Neural cell (in vitro differentiated cells): ENCODE data around the gene GSK3A.

Source experiments
- EP300 ChIP-seq: fragments of 450-650 bp; conservative IDR thresholded peaks from 2 replicates; pipeline ENCODE4 v1.6.1; 2014; ENCODE audit warnings: antibody characterized with exemption, mild to moderate bottlenecking, moderate library complexity; ENCODE audit not compliant: poor library complexity, severe bottlenecking
- EZH2 ChIP-seq: fragments of 200-600, 300-800 bp; shearing (Covaris generic), sonication (generic); IDR thresholded peaks from 2 replicates; pipeline ENCODE4 v1.6.1; 2014; ENCODE audit warnings: antibody characterized with exemption, low read length, borderline replicate concordance, mild to moderate bottlenecking; ENCODE audit not compliant: insufficient read depth, poor library complexity, severe bottlenecking
- POLR2AphosphoS5 ChIP-seq: IDR thresholded peaks from 2 replicates; pipeline ENCODE4 v1.6.1; 2012
- TAF1 ChIP-seq: IDR thresholded peaks from 2 replicates; pipeline ENCODE4 v1.6.1; 2012; ENCODE audit warnings: low read depth
- TF ChIP-seq, protein P1 (sequence below): fragments of 450-650 bp; IDR thresholded peaks from 2 replicates; pipeline ENCODE4 v1.5.1; 2014; ENCODE audit warnings: antibody characterized with exemption, mild to moderate bottlenecking, moderate library complexity; ENCODE audit not compliant: poor library complexity, severe bottlenecking
- TF ChIP-seq, protein P2 (sequence below): IDR thresholded peaks from 2 replicates; pipeline ENCODE4 v1.6.1; 2012; ENCODE audit warnings: borderline replicate concordance

DNA sequence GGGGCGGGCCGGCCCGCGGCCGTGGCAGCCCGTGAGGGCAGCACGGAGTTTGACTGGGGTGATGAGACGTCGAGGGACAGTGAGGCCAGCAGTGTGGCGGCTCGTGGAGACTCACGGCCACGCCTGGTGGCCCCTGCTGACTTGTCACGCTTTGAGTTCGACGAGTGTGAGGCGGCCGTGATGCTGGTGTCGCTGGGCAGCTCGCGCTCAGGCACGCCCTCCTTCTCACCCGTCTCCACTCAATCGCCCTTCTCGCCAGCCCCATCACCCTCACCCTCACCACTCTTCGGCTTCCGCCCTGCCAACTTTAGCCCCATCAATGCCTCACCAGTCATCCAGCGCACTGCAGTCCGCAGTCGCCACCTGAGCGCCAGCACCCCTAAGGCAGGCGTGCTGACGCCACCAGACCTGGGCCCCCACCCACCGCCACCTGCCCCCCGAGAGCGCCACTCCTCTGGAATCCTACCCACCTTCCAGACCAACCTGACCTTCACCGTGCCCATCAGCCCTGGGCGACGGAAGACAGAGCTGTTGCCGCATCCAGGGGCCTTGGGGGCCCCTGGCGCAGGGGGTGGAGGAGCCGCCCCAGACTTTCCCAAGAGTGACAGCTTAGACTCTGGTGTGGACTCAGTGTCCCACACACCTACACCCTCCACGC, 31.1 kb upstream of the GSK3A start:
- TF ChIP-seq, protein P1, sequence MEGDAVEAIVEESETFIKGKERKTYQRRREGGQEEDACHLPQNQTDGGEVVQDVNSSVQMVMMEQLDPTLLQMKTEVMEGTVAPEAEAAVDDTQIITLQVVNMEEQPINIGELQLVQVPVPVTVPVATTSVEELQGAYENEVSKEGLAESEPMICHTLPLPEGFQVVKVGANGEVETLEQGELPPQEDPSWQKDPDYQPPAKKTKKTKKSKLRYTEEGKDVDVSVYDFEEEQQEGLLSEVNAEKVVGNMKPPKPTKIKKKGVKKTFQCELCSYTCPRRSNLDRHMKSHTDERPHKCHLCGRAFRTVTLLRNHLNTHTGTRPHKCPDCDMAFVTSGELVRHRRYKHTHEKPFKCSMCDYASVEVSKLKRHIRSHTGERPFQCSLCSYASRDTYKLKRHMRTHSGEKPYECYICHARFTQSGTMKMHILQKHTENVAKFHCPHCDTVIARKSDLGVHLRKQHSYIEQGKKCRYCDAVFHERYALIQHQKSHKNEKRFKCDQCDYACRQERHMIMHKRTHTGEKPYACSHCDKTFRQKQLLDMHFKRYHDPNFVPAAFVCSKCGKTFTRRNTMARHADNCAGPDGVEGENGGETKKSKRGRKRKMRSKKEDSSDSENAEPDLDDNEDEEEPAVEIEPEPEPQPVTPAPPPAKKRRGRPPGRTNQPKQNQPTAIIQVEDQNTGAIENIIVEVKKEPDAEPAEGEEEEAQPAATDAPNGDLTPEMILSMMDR, result no peak
- TF ChIP-seq EZH2 (no peak), POLR2AphosphoS5 (no peak), EP300 (no peak), TAF1 (no peak)
- TF ChIP-seq, protein P2, sequence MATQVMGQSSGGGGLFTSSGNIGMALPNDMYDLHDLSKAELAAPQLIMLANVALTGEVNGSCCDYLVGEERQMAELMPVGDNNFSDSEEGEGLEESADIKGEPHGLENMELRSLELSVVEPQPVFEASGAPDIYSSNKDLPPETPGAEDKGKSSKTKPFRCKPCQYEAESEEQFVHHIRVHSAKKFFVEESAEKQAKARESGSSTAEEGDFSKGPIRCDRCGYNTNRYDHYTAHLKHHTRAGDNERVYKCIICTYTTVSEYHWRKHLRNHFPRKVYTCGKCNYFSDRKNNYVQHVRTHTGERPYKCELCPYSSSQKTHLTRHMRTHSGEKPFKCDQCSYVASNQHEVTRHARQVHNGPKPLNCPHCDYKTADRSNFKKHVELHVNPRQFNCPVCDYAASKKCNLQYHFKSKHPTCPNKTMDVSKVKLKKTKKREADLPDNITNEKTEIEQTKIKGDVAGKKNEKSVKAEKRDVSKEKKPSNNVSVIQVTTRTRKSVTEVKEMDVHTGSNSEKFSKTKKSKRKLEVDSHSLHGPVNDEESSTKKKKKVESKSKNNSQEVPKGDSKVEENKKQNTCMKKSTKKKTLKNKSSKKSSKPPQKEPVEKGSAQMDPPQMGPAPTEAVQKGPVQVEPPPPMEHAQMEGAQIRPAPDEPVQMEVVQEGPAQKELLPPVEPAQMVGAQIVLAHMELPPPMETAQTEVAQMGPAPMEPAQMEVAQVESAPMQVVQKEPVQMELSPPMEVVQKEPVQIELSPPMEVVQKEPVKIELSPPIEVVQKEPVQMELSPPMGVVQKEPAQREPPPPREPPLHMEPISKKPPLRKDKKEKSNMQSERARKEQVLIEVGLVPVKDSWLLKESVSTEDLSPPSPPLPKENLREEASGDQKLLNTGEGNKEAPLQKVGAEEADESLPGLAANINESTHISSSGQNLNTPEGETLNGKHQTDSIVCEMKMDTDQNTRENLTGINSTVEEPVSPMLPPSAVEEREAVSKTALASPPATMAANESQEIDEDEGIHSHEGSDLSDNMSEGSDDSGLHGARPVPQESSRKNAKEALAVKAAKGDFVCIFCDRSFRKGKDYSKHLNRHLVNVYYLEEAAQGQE, result no peak
